GM19043 (cell line): ENCODE data around the gene MEGF10.

Experiments
- ATAC-seq: cut with Tn5 transposase; IDR thresholded peaks from one replicate; pipeline ENCODE4 v1.9.1; 2021; ENCODE audit warnings: low read depth; ENCODE audit not compliant: unreplicated experiment

Gene MEGF10

DNA sequence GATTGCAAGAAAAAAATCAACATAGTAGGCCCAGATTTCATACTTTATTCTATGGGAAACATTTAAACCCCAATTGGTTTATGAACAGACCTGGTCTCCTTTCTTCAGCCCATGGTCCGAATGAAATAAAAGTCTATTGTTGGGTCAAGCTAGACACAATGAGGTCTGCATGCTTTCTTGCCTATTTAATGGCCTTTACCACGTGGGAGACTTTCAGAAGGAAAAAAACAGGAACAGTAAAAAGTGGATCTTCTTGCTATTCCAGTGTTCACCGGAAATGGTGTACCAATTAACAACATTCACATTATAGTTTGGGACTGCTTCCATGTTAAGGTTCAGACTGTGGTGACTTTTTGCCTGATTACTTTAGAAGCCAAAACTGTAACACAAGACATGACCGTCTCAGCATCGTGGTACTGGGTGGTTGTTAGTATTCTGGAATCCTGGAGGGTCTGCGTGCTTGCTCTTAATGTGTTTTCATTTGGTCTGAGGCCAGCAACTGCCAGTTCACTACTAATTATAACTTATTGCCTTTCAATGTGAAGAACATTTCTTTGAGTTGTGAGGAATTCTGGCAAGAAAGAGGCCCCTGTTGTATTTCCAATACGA lies 141.5 kb downstream of the MEGF10 start:
- no peak for ATAC-seq

DNA sequence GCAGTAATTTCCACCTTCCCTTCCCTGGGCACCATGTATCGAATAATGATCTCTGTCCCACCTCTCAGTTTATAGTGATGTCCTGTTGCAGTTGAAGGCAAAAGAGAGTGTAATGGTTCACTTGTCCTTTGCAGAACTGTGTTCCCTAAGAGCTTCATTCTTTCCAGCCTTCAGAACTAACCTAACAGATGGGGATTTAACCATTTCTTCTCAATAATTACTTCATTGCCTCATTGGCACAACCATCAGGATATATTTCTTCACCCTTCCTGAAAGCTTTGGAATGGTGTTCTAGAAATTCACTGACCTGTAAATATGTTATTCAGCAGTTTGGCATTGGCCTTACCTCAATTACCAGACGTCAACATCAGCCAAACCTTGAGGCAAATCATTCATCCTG lies 142.9 kb downstream of the MEGF10 start:
- no peak for ATAC-seq

DNA sequence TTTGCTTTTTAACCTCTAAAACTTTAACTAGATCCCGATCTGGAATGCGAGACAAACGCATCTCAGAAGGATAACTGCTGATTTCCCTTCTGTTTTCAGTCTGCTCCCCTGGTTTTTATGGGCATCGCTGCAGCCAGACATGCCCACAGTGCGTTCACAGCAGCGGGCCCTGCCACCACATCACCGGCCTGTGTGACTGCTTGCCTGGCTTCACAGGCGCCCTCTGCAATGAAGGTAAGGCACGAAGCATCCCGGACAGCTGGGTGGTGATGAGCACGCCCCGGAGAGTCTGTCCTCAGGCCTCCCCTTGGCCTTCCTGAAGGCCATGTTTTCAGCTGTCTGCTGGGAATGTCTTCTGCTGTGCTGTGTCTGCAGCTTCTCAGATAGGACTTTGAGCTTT lies 144.0 kb downstream of the MEGF10 start:
- no peak for ATAC-seq

DNA sequence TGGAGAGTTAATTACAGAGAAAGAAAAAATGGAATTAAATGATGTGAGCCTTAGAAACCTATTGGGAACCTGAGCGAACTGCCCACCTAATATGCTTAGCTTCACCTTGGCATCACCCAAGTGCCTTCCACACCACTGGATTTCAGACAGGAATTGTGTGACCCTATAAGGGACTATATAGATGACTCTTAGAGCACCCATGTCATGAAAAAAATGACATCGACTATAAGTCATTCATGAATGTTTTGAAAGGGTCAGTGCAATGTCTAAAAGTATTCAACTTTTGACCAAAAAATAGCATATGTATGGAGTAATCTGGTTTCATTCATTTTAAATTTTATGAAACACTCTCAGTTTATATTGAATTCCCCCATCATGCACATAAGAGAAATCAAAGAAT lies 145.2 kb downstream of the MEGF10 start:
- ATAC-seq: no peak

DNA sequence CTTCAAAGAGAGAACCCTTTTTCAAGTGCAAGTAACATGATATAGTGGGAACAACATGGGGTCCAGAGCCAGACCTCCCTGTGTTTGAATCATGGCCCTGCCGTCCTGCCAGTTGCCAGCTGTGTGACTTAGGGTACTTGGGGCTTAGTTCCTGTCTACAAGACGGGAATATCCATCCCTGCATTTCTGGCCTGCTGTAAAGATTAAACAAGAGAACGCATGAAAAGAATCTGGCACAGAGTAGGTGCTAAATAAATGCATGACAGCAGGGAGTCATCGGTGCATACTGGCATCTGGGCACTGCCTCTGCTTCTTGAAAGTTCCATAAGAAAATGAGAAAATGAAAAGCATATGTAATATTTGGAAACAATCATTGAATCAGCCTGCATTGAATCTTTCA lies 149.0 kb downstream of the MEGF10 start:
- no peak for ATAC-seq

DNA sequence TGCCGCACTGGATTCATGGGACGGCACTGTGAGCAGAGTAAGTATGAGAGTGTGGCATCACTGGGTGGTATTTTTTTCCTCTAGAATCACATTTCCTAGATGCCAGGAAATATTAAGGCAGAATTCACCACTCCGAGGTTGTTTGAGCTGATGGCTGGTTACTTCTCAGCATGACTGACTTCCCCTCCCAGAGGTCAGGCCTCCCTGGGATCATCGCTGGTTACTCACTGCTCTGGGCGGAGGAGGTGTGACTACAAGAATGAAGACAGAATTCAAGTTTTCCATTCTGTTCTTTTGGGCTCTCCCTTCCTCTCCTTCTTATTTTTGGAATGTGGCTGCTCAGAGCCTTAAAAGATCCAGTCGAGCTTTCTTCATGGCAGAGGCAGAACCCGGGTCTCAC lies 150.2 kb downstream of the MEGF10 start:
- no peak for ATAC-seq

DNA sequence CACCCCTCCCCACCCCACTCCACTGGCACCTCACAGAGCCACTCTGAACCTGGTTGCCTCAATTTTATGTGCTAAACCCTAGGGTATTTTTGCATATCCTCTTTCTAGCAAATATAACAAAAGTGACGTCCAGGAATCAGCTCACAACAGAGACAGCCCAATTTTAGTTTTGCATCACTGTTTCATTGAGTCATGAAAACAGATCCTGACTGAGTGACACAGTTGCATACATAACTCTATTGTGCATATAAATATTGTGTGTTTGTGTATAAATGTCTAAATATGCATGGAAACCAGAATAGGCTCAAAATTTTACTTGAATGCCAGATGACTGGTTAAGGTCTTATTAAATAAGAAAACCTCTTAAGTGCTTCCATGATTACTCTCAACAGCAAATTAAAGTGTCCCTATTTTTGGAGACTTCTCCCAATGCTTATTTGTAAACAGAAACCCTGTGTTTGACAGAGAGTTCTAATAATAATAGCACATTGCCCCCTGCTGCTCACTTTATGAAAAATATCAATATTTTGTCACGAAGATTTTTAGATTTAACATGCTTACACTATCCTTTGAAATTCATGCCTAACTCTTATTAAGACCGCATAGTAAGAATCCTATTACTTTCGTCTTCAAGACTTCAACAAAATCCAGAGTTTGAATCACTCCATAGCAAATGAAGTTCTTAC lies 151.3 kb downstream of the MEGF10 start:
- ATAC-seq: no peak

DNA sequence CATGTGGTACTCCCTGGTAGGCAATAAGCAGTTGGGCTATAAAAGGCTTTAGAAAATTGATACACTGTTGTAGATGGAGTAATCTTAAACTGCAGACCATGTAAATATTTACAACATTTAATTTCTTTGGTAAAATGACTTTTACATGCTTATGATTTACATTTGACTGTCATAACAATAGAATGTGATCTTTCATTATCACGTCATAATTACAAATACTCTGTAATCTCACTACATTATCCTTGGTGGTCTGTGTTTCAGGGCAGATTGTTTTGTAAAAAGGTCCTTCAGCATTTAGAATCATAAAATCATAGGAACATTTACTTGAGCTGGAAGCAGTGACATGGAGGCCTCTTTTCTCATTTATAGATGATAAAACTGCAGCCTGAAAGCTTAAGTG lies 153.6 kb downstream of the MEGF10 start:
- ATAC-seq: no peak

DNA sequence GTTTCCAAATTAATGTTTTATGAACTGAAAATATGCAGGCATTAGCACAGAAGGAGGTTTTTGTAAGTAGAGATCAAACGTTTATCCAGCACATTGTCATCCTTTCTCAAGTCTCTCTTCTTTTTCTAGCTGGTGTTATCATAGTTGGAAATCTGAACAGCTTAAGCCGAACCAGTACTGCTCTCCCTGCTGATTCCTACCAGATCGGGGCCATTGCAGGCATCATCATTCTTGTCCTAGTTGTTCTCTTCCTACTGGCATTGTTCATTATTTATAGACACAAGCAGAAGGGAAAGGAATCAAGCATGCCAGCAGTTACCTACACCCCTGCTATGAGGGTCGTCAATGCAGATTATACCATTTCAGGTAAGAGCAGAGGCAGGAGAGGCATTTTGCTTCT lies 154.7 kb downstream of the MEGF10 start:
- ATAC-seq: no peak

DNA sequence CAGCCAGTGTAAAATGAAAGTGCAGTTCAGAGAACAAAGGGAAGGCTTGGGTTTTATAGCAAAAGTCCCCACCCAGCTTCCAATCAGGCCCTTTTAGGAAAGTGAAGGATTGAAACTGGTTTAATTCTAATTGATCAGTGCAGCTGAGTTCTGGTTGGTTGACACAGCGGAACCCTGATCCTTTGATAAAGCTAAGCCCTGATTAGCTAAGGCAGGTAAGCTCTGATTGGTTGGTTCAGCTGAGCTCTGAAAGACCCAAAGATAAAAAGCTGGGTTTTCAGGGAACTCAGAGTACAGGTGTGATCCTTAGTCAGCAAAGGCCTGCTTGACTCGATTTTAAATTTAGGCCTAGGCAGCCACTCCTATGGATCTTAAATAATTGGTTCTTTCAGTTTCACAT lies 156.0 kb downstream of the MEGF10 start:
- no peak for ATAC-seq

DNA sequence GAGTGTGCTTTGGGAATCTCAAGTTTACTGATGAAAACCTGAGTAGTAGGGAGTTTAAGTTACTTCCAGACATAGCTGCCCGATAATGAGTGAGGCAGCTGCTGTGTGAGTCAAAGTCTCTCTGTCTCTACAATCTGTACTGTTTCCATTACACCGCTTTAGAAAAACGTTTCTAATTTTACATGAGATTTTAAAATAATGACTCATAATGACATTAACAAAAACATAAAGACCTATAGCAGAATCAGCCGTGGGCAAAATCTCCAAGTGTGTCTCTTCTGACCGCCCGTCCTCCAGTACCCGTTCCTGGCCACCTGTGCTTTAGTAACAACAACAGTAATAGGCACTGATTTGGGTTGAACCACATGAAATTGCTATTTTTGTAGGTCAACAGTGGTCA lies 157.2 kb downstream of the MEGF10 start:
- no peak for ATAC-seq

DNA sequence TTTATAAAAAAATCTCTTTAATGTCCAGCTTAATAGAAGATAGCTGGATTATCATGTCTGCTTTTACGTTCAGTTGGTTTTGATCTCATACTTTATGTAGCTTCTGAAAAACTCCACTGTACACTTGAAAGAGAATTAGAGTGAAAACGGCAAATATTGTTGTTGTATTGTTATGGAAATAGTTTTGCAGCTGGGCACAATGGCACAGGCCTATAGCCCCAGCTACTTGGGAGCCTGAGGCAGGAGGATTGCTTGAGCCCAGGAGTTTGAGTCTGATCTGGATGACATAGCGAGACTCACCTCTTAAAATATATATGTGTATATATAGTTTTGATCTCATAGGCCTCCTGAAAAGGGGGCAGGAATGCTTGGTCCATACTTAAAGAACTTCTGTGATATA lies 159.4 kb downstream of the MEGF10 start:
- ATAC-seq: no peak

DNA sequence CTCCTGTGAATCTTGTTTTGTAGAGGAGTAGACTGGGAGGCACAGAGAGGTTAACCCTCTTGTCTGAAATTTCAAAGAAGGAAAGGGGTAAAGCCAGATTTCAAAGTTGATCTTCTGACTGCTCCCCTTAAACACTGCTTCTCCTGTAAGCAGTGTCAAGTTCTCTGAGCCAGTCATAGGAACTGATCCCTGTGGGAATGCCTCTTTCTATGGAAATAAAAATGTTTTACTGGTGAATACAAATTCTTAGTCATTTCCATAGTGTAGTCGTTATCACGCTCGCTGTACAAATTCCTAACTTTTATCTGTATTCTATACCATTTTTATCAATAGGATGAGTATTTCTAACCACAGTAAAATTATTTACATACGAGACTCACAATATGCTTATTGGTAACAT lies 160.5 kb downstream of the MEGF10 start:
- ATAC-seq: no peak

DNA sequence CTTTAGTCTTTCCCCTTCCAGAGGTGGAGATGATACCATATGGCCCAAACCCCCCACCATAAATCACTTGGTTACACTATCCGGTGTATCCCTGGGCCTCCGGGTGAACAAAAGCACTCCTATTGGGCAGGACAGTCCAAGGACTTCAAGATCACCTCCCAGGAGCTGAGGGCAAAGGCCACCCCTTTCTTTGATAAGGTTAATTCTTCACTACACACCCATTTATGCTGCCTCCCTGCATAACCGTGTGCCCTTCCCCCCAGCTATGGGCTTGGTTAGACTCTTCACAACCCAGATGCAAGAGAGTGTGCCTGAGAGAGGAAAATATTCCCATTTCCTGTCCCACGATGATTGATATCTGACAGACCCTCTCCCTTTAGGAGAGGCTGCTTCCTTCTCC lies 162.0 kb downstream of the MEGF10 start:
- ATAC-seq: no peak

DNA sequence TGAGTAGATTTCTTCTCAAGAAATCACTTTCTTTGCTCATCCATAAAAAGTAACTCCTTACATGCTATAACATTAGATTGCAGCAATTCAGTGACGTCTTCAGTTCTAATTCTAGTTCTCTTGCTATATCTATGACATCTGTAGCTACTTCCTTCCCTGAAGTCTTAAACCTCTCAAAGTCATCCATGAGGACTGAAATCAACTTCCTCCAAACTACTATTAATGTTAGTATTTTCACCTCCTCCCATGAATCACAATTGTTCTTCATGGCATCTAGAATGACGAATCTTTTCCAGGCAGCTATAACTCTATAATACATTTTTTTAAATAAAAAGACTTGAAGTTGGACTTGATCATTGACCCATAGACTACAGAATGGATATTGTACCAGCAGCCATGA lies 180.6 kb downstream of the MEGF10 start:
- no peak for ATAC-seq

DNA sequence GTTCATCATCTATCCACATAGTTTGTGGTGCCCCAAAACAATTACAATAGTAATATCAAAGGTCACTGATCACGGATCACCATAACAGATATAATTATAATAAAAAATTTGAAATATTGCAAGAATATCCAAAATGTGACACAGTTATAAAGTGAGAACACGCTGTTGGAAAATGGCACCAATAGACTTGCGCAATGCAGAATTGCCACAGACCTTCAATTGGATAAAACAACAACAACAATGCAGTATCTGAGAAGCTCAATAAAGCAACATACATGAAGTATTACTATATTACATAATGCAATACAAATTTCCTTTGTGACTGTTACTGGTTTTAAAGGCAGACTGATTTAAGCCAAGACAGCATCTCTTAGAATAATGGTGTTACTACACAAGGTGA lies 182.1 kb downstream of the MEGF10 start:
- ATAC-seq: no peak

DNA sequence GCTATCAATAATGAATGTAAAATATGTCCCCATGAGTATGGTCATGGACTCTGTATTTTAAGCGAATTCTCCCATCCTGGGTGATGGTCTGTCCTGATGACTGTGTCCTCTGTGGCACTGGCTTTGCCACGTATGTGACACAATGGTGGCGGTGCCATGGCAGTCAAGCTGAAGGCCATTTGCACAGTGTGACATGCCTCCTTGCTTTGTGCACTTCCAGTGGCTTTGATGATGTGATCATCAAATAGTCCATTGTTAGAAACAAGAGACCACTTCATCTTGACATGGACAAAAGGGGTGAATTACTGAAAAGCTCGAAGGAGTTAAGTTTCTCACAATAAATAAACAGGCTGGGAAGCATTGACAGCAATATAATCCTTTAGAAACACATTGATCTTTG lies 195.9 kb downstream of the MEGF10 start:
- ATAC-seq: no peak

DNA sequence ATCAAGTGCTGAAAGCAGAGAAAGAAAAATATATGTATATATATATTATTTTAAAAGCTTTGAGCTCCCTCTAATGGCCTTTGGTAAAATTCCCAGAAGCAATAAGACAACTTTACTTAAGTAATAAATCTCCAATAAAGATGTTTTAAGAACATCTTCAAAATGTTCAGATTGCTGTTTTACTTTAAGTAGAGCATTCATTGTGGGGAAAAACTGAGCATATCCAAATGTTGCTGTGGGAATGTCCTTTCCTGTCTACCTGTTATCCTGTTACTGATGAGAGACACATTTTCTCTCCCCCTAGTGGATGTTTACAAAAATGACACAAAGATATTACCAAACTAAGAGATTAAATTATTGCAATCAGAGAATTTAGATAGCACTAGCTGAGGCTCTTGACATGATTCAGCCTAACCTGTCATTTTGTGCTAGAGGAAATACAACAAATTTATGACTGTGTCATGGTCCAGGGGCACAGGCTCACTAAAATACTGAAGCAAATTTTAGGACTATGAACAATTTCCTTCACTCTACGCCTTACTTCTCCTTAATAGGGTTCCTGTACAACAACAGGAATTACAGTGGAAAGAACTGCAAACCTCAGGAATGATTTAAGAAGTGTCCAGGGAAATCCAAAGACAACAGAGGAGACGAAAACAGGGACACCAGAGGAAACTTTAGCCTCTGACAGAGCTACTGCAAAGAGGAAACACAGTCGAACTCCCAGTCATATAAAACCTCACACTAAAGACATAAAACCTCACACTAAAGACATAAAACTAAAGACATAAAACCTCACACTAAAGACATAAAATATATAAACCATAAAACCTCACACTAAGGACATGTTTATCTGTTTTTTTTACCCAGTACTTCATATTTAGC lies 202.5 kb downstream of the MEGF10 start:
- ATAC-seq: peak; percentile 85

DNA sequence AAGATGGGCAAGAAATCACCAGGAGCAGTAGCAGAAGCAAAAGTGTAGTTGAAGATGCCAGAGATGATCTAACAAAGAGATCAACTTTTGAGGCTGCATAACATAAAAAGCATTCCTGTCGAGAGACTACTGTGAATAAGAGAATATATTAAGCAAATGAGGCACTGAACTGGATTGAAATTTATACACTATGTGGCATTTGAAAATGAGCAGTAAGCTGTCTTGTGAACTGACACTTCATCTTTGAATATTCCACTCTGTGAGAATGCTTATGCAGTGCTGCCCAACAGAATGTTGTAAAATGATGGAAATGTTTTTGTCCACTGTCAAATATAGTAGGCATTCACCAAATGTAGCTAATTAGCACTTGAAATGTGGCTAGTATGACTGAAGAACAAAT lies 208.0 kb downstream of the MEGF10 start:
- no peak for ATAC-seq

DNA sequence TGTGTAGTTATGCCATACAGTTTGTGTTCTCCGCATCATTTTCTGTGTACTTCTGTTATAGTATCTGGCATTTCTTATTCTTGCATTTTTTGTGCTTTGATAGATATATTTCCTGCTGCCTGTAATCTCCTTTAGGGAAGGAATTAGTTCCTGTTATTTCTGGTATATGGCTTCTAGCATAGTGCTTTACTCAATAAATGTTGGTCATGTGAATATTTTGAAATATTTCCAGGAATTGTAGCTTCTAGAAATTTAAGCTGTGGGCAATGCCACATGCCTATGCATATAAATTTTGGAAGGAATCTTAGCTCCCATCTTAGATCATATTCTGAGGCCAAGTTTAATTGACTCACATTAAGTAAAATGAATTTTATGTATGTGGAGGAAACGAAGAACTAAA lies 215.3 kb downstream of the MEGF10 start:
- no peak for ATAC-seq

DNA sequence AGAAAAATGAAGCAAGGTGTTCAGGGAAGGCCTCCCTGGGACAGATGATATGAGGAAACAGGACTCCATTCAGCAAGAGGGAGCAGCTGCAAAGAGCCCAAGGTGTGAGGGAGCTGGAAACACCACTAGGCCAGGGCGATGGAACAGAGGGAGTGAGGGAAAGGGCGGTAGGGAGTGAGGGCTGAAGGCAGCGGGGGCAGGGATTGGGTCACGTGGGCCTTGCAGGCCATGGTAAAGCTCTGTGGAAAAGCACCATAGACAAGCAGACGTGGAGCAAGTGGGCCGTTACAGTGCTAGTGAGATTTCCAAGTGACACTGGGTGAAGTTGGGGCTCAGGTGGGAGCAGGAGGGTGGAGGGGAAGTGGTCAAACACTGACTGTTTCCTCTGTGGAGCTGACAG lies 216.0 kb downstream of the MEGF10 start:
- no peak for ATAC-seq
